ENCODE measurements around the gene AKAIN1. TPM values are rescaled to one million over a fixed set of nuclear protein-coding genes. Genes with fewer than 3 reads are reported as not detected.

The AKAIN1 gene
- total RNA-seq, 3 donors from 2014 or later = not detected

- intact Hi-C loops (cut with DNase I, micrococcal nuclease) = no loop called here
- H3K36me3 ChIP-seq (ENCODE audit: low read depth) = no peaks in the 10 kb centered on the region
- H3K4me1 ChIP-seq (ENCODE audit: low read depth) = no peaks in the 10 kb centered on the region
- H3K9me3 ChIP-seq = no peaks in the 10 kb centered on the region
- ATAC-seq = no peak
- no peak for DNase-seq
- TF ChIP-seq CTCF (IDR thresholded peaks at IDR 0.05) = no peak
- no peak overlapping the region for H3K4me3 ChIP-seq
Measured at GRCh38 chr18:5107988-5108387, 89.1 kb downstream of the AKAIN1 start.

GRCh38 chr18:5106730-5107129 lies 90.3 kb downstream of the AKAIN1 start:
- H3K36me3 ChIP-seq (ENCODE audit: low read depth) = no peaks in the 10 kb centered on the region
- intact Hi-C loops (cut with DNase I, micrococcal nuclease) = no loop called here
- H3K4me3 ChIP-seq = no peak overlapping the region
- no peaks in the 10 kb centered on the region for H3K4me1 ChIP-seq (ENCODE audit: low read depth)
- ATAC-seq (no peak), DNase-seq (no peak)
- H3K9me3 ChIP-seq = no peaks in the 10 kb centered on the region
- no peak for TF ChIP-seq CTCF (IDR thresholded peaks at IDR 0.05)

GRCh38 chr18:5104246-5104645 lies 92.8 kb downstream of the AKAIN1 start:
- no peak for TF ChIP-seq CTCF (IDR thresholded peaks at IDR 0.05)
- Histone ChIP-seq H3K36me3 (ENCODE audit: low read depth) (no peaks in the 10 kb centered on the region), H3K4me3 (no peak overlapping the region), H3K9me3 (no peaks in the 10 kb centered on the region), H3K4me1 (ENCODE audit: low read depth) (no peaks in the 10 kb centered on the region)
- intact Hi-C loops (cut with DNase I, micrococcal nuclease) = no loop called here
- ATAC-seq = no peak
- DNase-seq = no peak

DNA sequence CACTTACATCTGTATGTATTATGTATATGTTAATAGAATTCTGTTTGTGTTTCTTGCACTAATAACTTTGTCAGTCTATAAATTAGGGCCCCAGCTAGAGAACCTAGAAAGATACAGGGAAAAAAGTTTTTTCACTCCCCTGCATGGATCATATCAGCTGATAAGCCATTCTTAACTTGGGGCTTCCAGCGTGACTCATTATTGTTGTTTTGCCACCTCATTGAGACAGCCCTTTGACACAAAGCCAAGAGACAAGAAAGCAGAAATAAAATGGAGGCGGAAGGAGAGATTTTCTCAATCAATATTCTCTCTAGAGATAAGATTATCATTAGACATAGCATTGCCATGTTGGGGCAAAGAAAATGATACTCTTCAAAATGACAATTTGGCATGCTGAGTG lies 93.4 kb downstream of the AKAIN1 start:
- Histone ChIP-seq H3K9me3 (no peaks in the 10 kb centered on the region), H3K36me3 (ENCODE audit: low read depth) (no peaks in the 10 kb centered on the region), H3K4me3 (no peak overlapping the region), H3K4me1 (ENCODE audit: low read depth) (no peaks in the 10 kb centered on the region)
- DNase-seq (no peak), ATAC-seq (no peak)
- intact Hi-C loops (cut with DNase I, micrococcal nuclease) = no loop called here
- no peak for TF ChIP-seq CTCF (IDR thresholded peaks at IDR 0.05)

GRCh38 chr18:5103286-5103685 lies 93.8 kb downstream of the AKAIN1 start:
- no peaks in the 10 kb centered on the region for H3K36me3 ChIP-seq (ENCODE audit: low read depth)
- no peaks in the 10 kb centered on the region for H3K9me3 ChIP-seq
- DNase-seq (no peak), ATAC-seq (no peak)
- TF ChIP-seq CTCF (IDR thresholded peaks at IDR 0.05) = no peak
- H3K4me1 ChIP-seq (ENCODE audit: low read depth) = no peaks in the 10 kb centered on the region
- no peak overlapping the region for H3K4me3 ChIP-seq
- intact Hi-C loops (cut with DNase I, micrococcal nuclease) = no loop called here

- no peak for TF ChIP-seq CTCF (IDR thresholded peaks at IDR 0.05)
- Histone ChIP-seq H3K36me3 (ENCODE audit: low read depth) (no peaks in the 10 kb centered on the region), H3K9me3 (no peaks in the 10 kb centered on the region), H3K4me3 (no peak overlapping the region), H3K4me1 (ENCODE audit: low read depth) (no peaks in the 10 kb centered on the region)
- no peak for DNase-seq
- no peak for ATAC-seq
- intact Hi-C loops (cut with DNase I, micrococcal nuclease) = no loop called here
Measured at GRCh38 chr18:5097116-5097703, 99.8 kb downstream of the AKAIN1 start.
